ENCODE results near the gene KLHL25. TPM values are rescaled to one million over a fixed set of nuclear protein-coding genes. Genes with fewer than 3 reads are reported as not detected.

Gene KLHL25
- total RNA-seq, 1 donor from 2014 or later = 4.0 TPM

- DNase-seq = no peak
- no peak overlapping the region for H3K4me3 ChIP-seq
- no peaks in the 10 kb centered on the region for H3K9me3 ChIP-seq (replicated peaks)
- H3K27me3 ChIP-seq (ENCODE audit: low read depth) = no peaks in the 10 kb centered on the region
- peaks cover 91% of the 10 kb centered on the region for H3K36me3 ChIP-seq
- TF ChIP-seq CTCF (IDR thresholded peaks at IDR 0.05; ENCODE audit: borderline replicate concordance) = no peak
- peaks cover 53% of the 10 kb centered on the region for H3K4me1 ChIP-seq
- H3K27ac ChIP-seq (replicated peaks) = peak overlapping the region; percentile 25
- intact Hi-C loops (cut with micrococcal nuclease) = no loop called here
These were observed 53.1 kb downstream of the KLHL25 start for GRCh38 chr15:85741662-85742061.

- intact Hi-C loops (cut with micrococcal nuclease) = no loop called here
- no peak for DNase-seq
- peaks cover 53% of the 10 kb centered on the region for H3K4me1 ChIP-seq
- H3K27me3 ChIP-seq (ENCODE audit: low read depth) = no peaks in the 10 kb centered on the region
- no peaks in the 10 kb centered on the region for H3K9me3 ChIP-seq (replicated peaks)
- H3K4me3 ChIP-seq = no peak overlapping the region
- no peak for TF ChIP-seq CTCF (IDR thresholded peaks at IDR 0.05; ENCODE audit: borderline replicate concordance)
- peaks cover 91% of the 10 kb centered on the region for H3K36me3 ChIP-seq
- H3K27ac ChIP-seq (replicated peaks) = peak overlapping the region; percentile 25
These were observed 53.7 kb downstream of the KLHL25 start for GRCh38 chr15:85741021-85741421.

GRCh38 chr15:85737061-85737460 lies 57.7 kb downstream of the KLHL25 start:
- Histone ChIP-seq H3K9me3 (replicated peaks) (peaks cover 13% of the 10 kb centered on the region), H3K27ac (replicated peaks) (no peak overlapping the region), H3K27me3 (ENCODE audit: low read depth) (no peaks in the 10 kb centered on the region), H3K4me3 (no peak overlapping the region), H3K36me3 (peaks cover 91% of the 10 kb centered on the region), H3K4me1 (peaks cover 27% of the 10 kb centered on the region)
- intact Hi-C loops (cut with micrococcal nuclease) = loop anchor here (10.0 kb wide), 1 partner anchor 98 kb away; no protein-coding TSS in a partner anchor
- no peak for TF ChIP-seq CTCF (IDR thresholded peaks at IDR 0.05; ENCODE audit: borderline replicate concordance)
- no peak for DNase-seq

GRCh38 chr15:85733416-85733815 lies 61.3 kb downstream of the KLHL25 start:
- Histone ChIP-seq H3K4me1 (peaks cover 26% of the 10 kb centered on the region), H3K36me3 (peaks cover 97% of the 10 kb centered on the region), H3K4me3 (no peak overlapping the region), H3K27ac (replicated peaks) (no peak overlapping the region), H3K9me3 (replicated peaks) (peaks cover 13% of the 10 kb centered on the region), H3K27me3 (ENCODE audit: low read depth) (no peaks in the 10 kb centered on the region)
- DNase-seq = no peak
- intact Hi-C loops (cut with micrococcal nuclease) = loop anchor here (10.0 kb wide), 1 partner anchor 101 kb away; no protein-coding TSS in a partner anchor
- no peak for TF ChIP-seq CTCF (IDR thresholded peaks at IDR 0.05; ENCODE audit: borderline replicate concordance)

GRCh38 chr15:85730001-85730820 lies 64.5 kb downstream of the KLHL25 start:
- no peak for DNase-seq

More at GRCh38 chr15:85730001-85730820, 64.5 kb downstream of the KLHL25 start:
- intact Hi-C loops (cut with micrococcal nuclease) = loop anchor here (10.0 kb wide), 1 partner anchor 105 kb away; no protein-coding TSS in a partner anchor
- Histone ChIP-seq H3K9me3 (replicated peaks) (peaks cover 13% of the 10 kb centered on the region), H3K4me1 (peaks cover 42% of the 10 kb centered on the region), H3K27ac (replicated peaks) (peak overlapping the region; percentile 88), H3K27me3 (ENCODE audit: low read depth) (no peaks in the 10 kb centered on the region), H3K4me3 (no peak overlapping the region), H3K36me3 (peaks cover 97% of the 10 kb centered on the region)
- TF ChIP-seq CTCF (IDR thresholded peaks at IDR 0.05; ENCODE audit: borderline replicate concordance) = peak; percentile 84

Measured in left ventricle myocardium inferior (tissue), 1 donor.